ENCODE results near the gene FAF2.
"Not testable (repeated sequence)": the region's sequence is repeated elsewhere in the genome, so short reads cannot be mapped to it uniquely, and the experiment has no call there.

FAF2 gene

DNA sequence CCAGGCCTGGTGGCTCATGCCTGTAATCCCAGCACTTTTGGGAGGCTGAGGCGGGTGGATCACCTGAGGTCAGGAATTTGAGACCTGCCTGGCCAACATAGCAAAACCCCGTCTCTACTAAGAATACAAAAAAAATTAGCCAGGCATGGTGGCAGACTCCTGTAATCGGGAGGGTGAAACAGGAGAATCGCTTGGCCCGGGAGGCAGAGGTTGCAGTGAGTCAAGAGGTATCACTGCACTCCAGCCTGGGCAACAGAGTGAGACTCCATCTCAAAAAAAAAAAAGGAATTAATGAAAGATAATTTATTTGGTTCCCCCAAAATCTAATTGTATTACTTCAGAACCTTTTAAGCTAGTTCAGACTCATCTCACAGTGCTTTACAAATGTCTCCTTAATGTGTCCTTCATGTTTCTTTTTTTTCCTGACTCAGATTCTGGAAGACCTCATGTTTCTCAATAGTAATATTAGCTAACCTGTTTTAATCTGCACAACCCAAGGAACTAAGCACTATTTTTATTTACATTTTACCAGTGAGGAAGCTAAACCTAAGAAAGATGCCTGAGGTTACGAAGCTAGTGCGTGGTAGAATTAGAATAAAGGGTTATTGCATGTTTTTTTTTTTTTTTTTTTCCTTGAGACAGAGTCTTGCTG lies 15.1 kb downstream of the FAF2 start:
- DNase-seq = no peak

DNA sequence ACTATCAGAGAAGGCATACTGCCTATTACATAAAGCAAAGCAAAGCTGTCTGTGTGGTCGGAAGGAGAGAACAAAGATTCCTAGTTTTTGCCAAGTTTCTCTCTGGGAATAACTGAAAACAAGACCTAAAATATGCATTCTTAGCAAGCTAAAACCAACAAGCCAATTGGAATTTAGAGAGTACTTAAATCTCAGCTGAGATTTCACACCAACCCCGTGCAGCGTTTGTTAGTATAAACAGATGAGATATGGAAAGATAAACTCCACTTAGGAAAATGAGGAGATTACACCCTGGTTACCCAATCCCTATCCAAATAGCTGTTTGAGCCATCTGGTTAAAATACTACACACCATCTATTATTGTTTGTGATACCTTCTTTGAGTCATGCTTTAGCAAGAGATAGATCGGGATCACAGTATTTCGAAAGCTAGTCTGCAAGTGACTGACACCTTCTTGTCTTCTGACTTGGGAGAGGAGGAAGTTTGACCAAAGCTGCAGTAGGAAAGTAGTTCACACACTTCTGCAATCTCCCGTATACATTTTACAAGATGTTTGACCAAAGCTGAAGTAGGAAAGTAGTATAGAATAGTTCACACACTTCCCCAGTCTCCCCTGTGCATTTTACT lies 18.2 kb downstream of the FAF2 start:
- no peak for DNase-seq

DNA sequence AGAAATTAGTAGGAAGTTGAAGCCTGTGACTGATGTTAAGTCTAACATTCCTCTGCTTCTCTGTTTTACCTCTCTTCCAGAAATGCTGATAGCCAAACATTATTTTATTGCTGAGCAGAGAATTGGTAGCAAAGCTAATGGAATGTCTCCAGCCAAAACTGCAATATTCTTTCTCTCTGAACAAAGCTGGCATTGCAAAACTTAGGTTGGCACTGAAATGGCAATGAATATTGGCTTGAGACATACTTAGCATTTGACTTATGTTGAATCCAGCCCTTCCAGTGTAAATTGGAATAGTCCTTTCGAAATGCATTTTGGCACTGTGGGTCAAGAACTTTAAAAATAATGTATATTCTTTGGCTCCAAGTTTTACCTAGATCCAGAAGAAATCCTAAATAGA lies 21.1 kb downstream of the FAF2 start:
- DNase-seq = no peak

DNA sequence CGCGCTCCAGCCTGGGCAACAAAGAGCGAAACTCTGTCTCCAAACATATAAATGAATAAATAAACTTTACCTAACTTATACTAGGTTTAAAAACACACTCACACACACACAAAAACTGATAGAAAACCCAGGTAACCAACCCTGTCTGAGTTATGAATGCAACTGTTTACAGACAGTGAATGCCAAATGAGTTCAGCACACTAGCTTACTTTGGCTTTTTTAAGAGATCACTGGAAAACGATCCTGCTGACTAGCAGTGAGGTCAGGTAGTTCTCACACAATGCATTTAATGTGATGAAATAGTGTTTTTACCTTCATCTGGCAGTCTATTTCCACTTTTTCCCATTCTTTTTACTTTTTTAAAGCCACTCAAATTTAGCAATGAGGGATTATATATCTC lies 22.4 kb downstream of the FAF2 start:
- no peak for DNase-seq

DNA sequence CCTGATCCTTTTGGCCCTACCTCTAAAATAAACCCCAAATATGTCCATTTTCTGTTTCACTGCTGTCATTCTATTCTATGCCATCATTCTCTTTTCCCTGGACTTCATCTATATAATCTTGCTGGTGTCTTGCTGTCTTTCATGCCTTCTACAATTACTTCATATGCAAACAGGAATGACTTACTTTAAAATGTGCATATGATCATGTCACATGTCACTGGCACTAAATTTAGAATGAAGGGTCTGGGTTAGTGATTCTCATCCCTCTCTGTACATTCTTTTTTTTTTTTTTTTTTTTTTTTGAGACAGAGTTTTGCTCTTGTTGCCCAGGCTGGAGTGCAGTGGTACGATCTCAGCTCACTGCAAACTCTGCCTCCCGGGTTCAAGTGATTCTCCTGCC lies 22.9 kb downstream of the FAF2 start:
- no peak for DNase-seq

DNA sequence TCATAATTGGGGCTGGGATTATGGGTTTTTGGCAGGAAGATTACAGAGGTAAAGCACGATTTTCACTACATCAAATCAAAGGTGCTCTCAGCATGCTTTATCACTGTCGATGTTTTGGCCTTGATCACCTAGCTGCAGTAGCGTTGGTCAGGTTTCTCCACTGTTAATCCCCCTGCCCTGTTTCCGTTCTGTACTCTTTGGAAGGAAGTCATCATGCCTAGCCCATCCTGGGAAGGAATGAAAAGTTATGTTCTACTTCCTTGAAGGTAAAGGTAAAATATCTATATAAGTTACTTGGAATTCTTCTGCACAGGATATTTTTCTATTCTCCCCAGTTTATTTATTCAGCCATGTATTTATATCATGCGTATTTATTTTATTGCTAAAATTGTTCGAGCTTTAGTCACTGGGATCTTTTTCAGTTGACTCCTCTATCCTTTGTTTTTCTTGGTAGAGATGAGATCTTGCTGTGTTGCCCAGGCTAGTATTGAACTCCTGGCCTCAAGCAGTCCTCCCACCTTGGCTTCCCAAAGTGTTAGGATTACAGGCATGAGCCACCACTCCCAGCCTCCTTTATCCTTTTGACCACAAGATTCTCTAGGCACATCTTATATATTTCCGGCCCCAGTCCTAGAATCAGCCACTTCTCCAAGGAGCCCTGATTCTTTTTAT lies 25.3 kb downstream of the FAF2 start:
- DNase-seq = no peak

DNA sequence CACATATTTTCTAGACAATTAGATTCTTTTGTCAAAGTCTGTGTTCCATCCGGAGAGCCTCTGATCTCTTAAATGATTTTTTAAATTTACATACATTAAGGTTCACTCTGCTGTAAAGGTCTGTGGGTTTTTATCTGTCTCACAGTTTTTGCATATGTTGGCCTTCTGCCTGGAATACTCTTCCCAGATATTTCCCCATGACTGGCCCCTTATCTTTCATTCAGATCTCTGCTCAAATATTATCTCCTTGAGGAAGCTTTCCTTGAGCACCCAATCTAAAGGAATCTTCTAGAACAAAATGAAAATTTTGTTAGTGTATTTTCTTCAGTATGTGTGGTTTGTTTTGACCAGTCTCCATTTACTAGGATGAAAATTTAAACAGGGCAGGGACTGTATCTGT lies 26.3 kb downstream of the FAF2 start:
- DNase-seq = no peak

DNA sequence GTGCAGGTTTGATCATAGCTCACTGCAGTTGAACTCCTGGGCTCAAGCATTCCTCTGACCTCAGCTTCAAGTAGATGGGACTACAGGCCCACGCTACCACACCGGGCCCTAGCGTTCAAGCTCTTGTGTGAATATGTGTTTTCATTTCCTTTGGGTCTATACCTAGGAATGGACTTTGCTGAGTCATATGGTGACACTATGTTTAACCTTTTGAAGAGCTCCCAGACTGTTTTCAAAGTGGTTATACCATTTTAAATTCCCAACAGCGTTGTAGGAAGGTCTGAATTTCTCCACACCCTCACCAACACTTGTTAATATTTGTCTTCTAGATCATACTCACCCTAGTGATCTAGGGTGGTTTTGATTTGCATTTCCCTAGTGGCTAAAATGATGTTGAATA lies 33.5 kb downstream of the FAF2 start:
- no peak for DNase-seq

DNA sequence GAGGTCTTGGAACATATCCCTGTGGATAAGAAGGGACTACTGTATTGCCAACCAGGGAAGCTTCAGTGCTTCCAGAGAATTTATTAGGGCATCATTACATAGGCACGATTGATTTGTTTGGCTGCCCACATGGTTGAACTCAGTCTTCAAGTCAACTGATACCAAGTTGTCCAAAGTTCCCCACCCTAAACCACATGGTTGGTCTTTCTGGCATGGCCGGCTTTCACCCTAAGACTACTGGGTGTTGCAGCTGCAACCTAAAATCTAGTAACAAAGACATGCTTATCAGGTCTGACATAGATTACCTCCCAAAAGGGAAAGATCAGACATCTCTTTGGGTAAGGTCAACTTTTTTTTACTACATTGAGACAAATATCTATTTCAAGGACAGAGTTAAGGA lies 37.0 kb downstream of the FAF2 start:
- DNase-seq = no peak

DNA sequence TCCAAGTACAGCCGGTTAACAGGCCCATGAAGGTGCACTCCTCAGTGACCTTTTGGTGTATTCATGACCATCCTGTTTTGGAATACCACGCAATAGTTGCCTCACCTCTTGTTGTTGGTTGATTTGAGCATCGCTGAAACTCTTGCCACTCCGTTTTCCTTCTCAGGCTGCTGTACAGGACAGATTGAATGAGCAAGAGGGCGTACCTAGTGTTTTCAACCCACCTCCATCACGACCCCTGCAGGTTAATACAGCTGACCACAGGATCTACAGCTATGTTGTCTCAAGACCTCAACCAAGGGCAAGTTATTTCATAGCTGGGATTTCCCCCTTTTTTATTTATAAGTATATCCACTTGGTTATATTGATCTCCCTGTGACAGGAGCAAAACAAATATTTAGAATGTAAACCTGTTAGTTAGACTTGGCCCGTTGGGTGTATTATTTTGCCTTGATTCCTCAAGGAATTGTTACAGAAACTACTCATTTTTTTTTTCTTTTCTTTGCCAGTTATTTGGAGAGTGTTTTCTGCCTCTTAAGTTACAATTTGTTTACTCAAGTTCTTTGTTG lies 38.1 kb downstream of the FAF2 start:
- no peak for DNase-seq

DNA sequence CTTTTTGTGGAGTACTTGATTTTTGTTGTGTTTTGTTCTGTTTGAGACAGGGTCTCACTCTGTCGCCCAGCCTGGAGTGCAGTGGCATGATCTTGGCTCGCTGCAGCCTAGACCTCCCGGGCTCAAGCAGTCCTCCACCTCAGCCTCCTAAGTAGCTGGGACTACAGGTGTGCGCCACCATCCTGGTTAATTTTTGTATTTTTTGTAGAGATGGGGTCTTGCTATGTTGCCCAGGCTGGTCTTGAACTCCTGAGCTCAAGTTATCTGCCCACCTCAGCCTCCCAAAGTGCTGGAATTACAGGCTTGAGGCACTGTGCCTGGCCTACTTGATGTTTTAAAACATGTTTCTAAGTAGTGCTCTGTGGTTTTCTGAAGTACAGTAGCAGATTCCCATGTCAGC lies 39.0 kb downstream of the FAF2 start:
- not testable (repeated sequence) for DNase-seq

DNA sequence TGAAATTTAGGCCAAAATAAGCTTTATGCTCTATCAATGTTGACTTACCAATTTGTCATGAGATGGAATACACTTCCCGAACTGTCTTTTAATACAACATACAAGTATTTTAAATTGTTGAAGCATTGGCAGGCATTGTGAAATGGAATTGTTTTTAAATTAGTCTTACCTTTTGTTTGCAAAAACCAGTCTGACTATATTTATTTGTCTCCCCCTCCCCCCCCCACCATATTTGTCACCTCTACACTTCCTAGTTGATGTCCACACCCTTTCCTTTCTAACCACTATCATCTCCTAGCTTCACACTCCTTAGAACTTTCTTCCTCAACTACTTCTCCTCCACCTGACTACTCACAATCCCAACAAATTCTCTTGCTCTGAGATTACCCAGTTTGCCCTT lies 40.9 kb downstream of the FAF2 start:
- DNase-seq = no peak

DNA sequence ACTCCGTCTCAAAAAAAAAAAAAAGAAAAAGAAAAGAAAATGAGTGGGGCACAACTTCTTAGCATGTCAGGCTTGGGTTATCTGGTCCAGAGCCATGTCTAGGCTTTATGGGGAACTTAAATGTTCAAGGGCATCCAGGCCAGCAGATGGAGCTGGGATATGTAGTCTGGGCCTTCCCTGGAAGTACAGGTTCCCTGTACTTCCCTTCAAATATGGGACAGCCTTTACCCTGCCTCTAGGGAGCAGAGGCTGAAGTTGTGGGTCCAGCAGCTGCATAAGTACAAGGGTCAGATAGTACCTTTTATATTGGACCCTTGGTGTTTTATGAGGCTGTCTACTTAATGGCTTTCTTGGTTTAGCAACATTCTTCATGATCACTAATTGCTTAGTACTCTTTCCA lies 42.1 kb downstream of the FAF2 start:
- no peak for DNase-seq

DNA sequence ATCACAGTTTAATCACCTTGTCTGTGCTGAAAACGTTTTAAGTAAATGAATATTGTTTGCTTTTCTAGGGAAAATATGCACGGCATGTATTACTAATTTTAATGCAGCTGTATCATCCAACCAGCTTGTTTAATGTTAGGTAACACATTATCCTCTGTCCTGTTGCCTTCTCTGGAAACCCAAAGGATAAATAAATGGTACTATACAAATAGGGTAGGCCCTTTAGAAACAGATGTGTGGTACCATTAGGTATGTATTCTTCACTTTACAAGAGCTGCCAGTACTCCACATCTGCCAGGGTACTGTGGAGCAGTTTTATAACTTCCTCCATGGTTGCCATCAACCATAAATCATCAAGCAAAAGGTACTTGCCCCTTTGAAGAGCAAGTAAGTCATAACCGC lies 42.9 kb downstream of the FAF2 start:
- DNase-seq = no peak

DNA sequence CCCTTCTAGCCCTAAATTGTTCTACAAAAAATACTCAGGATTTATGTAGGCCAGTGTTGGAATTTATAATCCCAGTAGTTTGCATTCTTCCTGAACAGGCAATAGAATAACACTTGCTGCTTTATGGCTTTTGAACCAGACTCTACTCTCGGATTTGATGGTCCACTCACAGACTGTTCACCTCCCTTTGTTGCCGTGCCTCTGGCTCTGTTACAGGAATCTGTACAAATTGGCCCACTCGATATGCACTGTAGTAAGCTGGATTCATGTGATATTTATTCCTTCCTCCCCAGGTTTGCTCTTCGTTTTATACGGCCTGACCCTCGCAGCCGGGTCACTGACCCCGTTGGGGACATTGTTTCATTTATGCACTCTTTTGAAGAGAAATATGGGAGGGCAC lies 43.7 kb downstream of the FAF2 start:
- DNase-seq = no peak

DNA sequence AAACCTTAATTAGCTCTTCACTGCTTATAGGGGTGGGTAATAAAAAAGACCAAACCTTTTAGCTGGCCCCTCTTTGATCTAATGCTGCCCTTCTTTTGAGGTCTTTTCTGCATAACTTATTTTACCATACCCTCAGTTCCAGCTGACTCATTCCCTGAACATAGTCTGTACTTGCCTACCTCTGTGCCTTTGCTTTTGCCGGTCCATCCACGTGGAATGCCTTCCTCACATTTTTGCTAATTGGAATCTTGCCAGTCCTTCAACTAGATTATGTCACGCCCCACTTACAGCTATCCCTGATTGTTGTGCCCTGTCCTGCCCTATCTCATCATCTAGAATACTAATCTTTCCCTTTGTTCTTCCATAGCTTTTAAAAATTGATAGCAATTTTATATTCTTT lies 44.2 kb downstream of the FAF2 start:
- no peak for DNase-seq

DNA sequence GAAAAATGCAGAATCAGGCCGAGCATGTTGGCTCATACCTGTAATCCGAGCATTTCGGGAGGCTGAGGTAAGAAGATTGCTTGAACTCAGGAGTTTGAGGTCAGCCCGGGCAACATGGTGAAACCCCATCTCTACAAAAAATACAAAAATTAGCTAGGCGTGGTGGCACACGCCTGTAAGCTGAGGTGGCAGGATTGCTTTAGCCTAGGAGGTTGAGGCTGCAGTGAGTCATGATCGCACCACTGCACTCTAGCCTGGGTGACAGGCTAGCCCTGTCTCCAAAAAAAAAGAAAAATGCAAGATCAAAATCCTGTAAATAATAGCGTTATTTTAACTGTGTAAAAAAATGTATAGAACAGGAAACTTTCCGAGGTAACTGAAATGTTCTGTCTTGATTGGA lies 49.7 kb downstream of the FAF2 start:
- no peak for DNase-seq

DNA sequence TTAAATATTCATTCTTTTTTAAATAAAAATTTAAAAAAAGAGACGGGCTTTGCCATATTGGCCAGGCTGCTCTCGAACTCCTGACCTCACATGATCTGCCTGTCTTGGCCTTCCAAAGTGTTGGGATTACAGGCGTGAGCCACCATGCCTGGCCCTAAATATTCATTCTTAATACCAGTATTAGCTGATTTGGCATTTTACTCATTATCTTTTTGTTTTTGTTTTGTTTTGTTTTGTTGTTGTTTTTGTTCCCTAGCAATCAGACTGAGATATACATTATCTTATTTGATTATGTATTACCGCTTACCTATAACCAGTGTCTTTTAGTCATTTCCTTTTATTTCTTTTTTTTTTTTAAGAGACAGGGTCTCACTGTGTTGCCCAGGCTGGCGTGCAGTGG lies 51.1 kb downstream of the FAF2 start:
- DNase-seq = no peak

DNA sequence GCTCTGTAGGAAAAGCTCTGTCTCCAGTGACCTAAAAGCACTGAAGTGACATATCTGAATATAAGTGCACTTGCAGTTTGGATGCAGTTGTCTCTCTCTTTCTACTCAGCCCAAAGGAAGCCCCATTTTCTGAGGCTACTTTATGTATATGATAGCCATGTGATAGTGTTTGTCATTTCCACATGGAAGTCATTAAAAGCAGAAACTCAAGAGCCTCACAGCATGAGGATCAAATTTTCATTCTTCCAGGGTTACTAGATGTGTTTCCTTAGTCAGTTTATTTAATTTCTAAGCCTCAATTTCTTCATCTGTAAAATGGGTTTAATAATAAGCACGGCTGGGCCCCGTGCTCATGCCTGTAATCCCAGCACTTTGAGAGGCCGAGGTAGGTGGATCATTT lies 52.3 kb downstream of the FAF2 start:
- DNase-seq = no peak

DNA sequence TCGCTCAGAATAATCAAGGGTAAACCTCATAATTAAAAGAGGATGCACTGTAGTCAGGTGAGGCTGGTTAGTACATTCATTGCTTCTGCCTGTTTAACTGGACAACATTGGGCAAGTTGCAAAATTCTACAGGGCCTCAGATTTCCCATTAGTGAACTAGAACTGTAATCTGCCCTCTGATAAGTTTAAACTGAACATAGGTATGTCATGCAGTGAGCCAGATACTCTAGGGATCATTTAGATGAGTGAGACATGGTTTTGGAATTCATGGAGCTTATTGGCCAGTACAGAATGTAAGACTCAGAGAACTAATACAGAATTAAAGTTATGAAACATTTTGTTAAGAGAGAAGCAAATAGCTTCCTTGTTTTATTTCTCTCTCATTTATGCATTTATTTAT lies 53.1 kb downstream of the FAF2 start:
- DNase-seq = no peak

DNA sequence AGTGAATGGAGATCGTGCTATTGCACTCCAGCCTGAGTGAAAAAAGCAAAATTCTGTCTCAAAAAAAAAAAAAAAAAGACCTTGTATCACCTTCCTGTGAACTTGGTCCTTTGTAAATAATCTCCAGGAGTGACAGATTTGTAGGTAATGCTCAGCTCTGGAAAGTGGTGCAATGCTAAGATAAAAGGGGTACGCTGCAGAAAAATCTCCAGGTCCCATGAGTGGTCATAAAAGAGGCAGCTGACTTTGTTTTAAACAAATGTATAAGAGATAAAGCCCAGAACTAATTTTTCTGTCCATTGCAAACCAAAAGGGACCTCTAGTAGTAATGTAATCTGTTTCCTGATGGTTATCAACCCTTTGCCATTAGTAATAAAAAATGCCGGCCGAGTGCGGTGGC lies 55.3 kb downstream of the FAF2 start:
- no peak for DNase-seq

DNA sequence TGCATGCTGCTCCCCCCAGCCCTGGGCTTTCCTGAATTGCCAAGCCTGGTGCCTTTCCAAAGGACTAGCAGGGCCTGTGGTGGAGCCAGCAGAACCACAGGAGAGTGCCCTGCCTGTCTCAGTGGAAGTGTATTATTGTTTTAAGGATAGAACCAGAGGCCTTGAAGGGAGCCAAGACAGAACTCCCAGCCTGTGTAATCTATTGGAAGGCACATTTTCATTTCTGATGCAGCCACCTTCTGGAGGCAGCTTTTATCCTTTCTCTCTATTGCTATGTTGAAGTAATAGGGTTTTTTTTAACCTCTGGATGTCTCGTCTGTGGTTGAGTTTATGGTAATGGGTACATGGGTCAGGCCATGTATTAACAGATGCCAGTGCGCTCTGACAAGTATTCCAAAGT lies 59.7 kb downstream of the FAF2 start:
- no peak for DNase-seq

DNA sequence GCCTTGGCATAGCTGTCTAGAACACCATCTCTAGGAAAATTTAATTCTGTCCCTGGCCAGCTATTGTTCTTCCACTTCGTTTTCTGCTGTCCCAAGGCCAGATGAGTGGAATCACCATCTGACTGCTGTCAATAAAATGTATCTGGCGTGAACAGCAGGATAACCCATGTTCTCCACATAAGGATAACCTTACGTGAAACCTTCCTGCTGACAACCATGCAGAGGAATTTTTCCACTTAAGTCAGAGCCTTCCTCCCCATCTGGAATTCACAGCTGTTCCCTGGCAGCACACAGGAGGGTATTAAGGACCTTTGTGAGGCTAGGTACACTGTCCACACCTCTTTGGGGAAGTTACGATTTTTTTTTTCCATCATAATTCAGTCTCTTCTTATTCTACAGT lies 60.4 kb downstream of the FAF2 start:
- no peak for DNase-seq

DNA sequence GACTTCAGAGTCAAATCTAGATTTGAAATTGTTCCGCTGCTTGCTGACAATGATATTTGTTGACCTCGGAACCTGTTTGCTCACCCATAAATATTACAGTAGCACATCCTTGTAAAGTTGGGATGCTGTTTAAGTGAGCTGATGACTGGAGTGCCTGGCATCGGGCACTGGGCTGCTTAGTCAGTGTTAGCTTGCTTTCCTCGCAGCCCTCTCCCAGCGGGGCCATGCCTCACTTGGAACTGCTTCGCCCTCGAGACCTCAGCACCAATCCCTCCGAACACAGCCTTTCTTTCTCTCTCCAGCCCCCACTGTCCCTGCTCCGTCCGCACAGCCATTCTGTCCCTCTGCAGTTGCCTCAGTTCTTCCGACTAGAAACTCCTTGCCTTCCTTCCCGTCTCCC lies 65.6 kb downstream of the FAF2 start:
- no peak for DNase-seq

Data from activated CD4-positive, alpha-beta T cell treated with anti-CD3 and anti-CD28 coated beads for 48 hours (primary cell).